K562 (cell line): ENCODE results near the gene EXOC4. TPM values are rescaled to one million over a fixed set of nuclear protein-coding genes. Genes with fewer than 3 reads are reported as not detected.

Experiments used
- ADNP ChIP-seq: fragments of 200-800 bp; sonication (Bioruptor generic); IDR thresholded peaks from 2 replicates; pipeline ENCODE4 v1.6.1; 2016; ENCODE audit warnings: missing genetic modification characterization, missing compliant biosample characterization
- ARID2 ChIP-seq: fragments of 450-650 bp; IDR thresholded peaks from 2 replicates; pipeline ENCODE4 v1.6.1; 2017; ENCODE audit warnings: antibody characterized with exemption, mild to moderate bottlenecking
- BCL6 ChIP-seq: fragments of 250-450 bp; sonication (Bioruptor Pico); IDR thresholded peaks from 2 replicates; pipeline ENCODE4 v1.4.0; 2020
- CHCHD3 ChIP-seq: fragments of 250-450 bp; sonication (Bioruptor Pico); IDR thresholded peaks from 2 replicates; pipeline ENCODE4 v2.1.2; 2022; ENCODE audit warnings: mild to moderate bottlenecking
- E2F6 ChIP-seq, 2 experiments: IDR thresholded peaks; 2 replicates each; pipeline ENCODE4 v1.6.1; 2011; ENCODE audit warnings: borderline replicate concordance in 1 of 2, control low read depth in 1 of 2, low read depth in 1 of 2, low read length in 1 of 2, mild to moderate bottlenecking in 1 of 2, mixed read lengths in 1 of 2, moderate library complexity in 1 of 2; ENCODE audit not compliant: insufficient read depth in 1 of 2, insufficient read length in 1 of 2, poor library complexity in 1 of 2, severe bottlenecking in 1 of 2; ENCODE audit errors: extremely low read depth in 1 of 2
- E2F8 ChIP-seq: fragments of 450-650 bp; IDR thresholded peaks from 2 replicates; pipeline ENCODE4 v1.7.1; 2018; ENCODE audit warnings: mild to moderate bottlenecking, low read depth; ENCODE audit not compliant: partially characterized antibody
- EP400 ChIP-seq: fragments of 450-650 bp; IDR thresholded peaks from 2 replicates; pipeline ENCODE4 v1.6.1; 2017; ENCODE audit warnings: antibody characterized with exemption, mild to moderate bottlenecking, moderate library complexity
- EWSR1 ChIP-seq: fragments of 450-650 bp; IDR thresholded peaks from 2 replicates; pipeline ENCODE4 v1.6.1; 2018; ENCODE audit warnings: borderline replicate concordance, mild to moderate bottlenecking, low read depth, moderate library complexity; ENCODE audit not compliant: partially characterized antibody
- FIP1L1 ChIP-seq: fragments of 200-400 bp; formaldehyde crosslinking; IDR thresholded peaks from 2 replicates; pipeline ENCODE4 v1.6.1; 2018; ENCODE audit warnings: mild to moderate bottlenecking, low read depth, low read length; ENCODE audit not compliant: poor library complexity, severe bottlenecking
- FOXP1 ChIP-seq: sonication (generic); formaldehyde crosslinking; IDR thresholded peaks from 2 replicates; pipeline ENCODE4 v1.8.0; 2022; ENCODE audit warnings: mild to moderate bottlenecking, missing genetic modification reagents
- GTF2B ChIP-seq: IDR thresholded peaks from 2 replicates; pipeline ENCODE4 v1.6.1; 2011; ENCODE audit not compliant: insufficient read length; ENCODE audit errors: extremely low read depth
- HDGF ChIP-seq: fragments of 450-650 bp; IDR thresholded peaks from 2 replicates; pipeline ENCODE4 v1.6.1; 2016
- HEY1 ChIP-seq: fragments of 250-450 bp; sonication (Bioruptor Pico); IDR thresholded peaks from 2 replicates; pipeline ENCODE4 v1.5.0; 2020; ENCODE audit warnings: mild to moderate bottlenecking, moderate library complexity, borderline replicate concordance
- HMG20A ChIP-seq: fragments of 450-650 bp; formaldehyde crosslinking; conservative IDR thresholded peaks from 2 replicates; pipeline ENCODE4 v1.4.0; 2020; ENCODE audit warnings: mild to moderate bottlenecking, mixed read lengths
- NFIC ChIP-seq: fragments of 450-650 bp; IDR thresholded peaks from 2 replicates; pipeline ENCODE4 v1.6.1; 2017; ENCODE audit warnings: mild to moderate bottlenecking, inconsistent platforms
- POLR2A ChIP-seq: fragments of 450-650 bp; conservative IDR thresholded peaks from 2 replicates; pipeline ENCODE4 v1.6.1; 2016
- POLR2H ChIP-seq: IDR thresholded peaks from 2 replicates; pipeline ENCODE4 v1.6.1; 2016; ENCODE audit warnings: missing genetic modification characterization, low read depth, mild to moderate bottlenecking, control low read depth, missing compliant biosample characterization, moderate library complexity
- RBBP5 ChIP-seq: fragments of 200-600 bp; sonication (generic); IDR thresholded peaks from 2 replicates; pipeline ENCODE4 v1.6.1; 2012; ENCODE audit warnings: borderline replicate concordance, mild to moderate bottlenecking, low read length, control low read depth, inconsistent platforms; ENCODE audit not compliant: insufficient read depth, poor library complexity, severe bottlenecking
- U2AF1 ChIP-seq: fragments of 200-400 bp; formaldehyde crosslinking; optimal IDR thresholded peaks from 2 replicates; pipeline ENCODE3; 2017; ENCODE audit warnings: mild to moderate bottlenecking, low read depth, low read length, moderate library complexity
- ZBTB17 ChIP-seq: fragments of 450-650 bp; formaldehyde crosslinking; IDR thresholded peaks from 2 replicates; pipeline ENCODE4 v1.4.0; 2020; ENCODE audit warnings: mild to moderate bottlenecking
- ZKSCAN3 ChIP-seq: fragments of 250-450 bp; sonication (Bioruptor Pico); IDR thresholded peaks from 2 replicates; pipeline ENCODE4 v1.4.0; 2020
- ZNF197 ChIP-seq: fragments of 200-800 bp; sonication (Bioruptor generic); IDR thresholded peaks from 2 replicates; pipeline ENCODE4 v1.6.1; 2016; ENCODE audit warnings: low read depth, missing genetic modification characterization, missing compliant biosample characterization
- ZNF212 ChIP-seq: fragments of 450-650 bp; formaldehyde crosslinking; IDR thresholded peaks from 2 replicates; pipeline ENCODE4 v1.4.0; 2020; ENCODE audit warnings: mild to moderate bottlenecking
- ZNF3 ChIP-seq: fragments of 250-450 bp; sonication (Bioruptor Pico); IDR thresholded peaks from 2 replicates; pipeline ENCODE4 v1.5.0; 2021; ENCODE audit warnings: mild to moderate bottlenecking, moderate library complexity
- ZNF551 ChIP-seq: fragments of 250-450 bp; sonication (Bioruptor Pico); IDR thresholded peaks from 2 replicates; pipeline ENCODE4 v1.5.0; 2021; ENCODE audit warnings: mild to moderate bottlenecking, moderate library complexity
- ZNF766 ChIP-seq: fragments of 200-800 bp; sonication (Bioruptor generic); conservative IDR thresholded peaks from 2 replicates; pipeline ENCODE4 v1.6.1; 2016; ENCODE audit warnings: missing genetic modification characterization, missing compliant biosample characterization
- polyA plus RNA-seq, 8 experiments: library from polyadenylated mRNA; depleted of rRNA in 4 of 8; stranded (reverse) in 5 of 8; unstranded in 3 of 8; fragments of >200 nt; fragmentation: Nextera tagmentation in 2 of 8; fragmentation: Illumina TruSeq in 1 of 8; extraction: Ambion mirVana in 2 of 8; extraction: Trizol in 1 of 8; gene quantifications; 2 replicates each; pipeline versions ENCODE4 v1.2.1 to v1.2.3, GENCODE V29; 2011 to 2014; ENCODE audit warnings: inconsistent platforms in 1 of 8, missing spikeins in 1 of 8
- total RNA-seq, 7 experiments: library from RNA; depleted of rRNA in 6 of 7; stranded (reverse); fragments of >200 nt in 6 of 7; fragmentation: Illumina TruSeq in 2 of 7; extraction: Trizol in 2 of 7; gene quantifications; 2 replicates each; pipeline versions ENCODE4 v1.2.1 to v1.2.3, GENCODE V29; 2011 to 2021; ENCODE audit warnings: low replicate concordance in 1 of 7

EXOC4 gene
- total and polyA plus RNA-seq, 9 of the 15 experiments (the other 6 are each of a cell fraction or from before 2014, with no cell fraction given), result 18.5 to 73.1 (median 46.6) TPM

- TF ChIP-seq EP400 (peak; percentile 81), ZNF3 (CRISPR knock-in tag) (no peak), ZNF197 (CRISPR knock-in tag) (no peak), ADNP (tag) (no peak), HMG20A (CRISPR knock-in tag) (no peak), HEY1 (CRISPR knock-in tag) (no peak), POLR2A (peak; percentile 98), ZNF766 (CRISPR knock-in tag) (peak; percentile 72; the same call in 1 of the 2 replicates), NFIC (peak; percentile 38), FOXP1 (peak; percentile 40; the same call in 1 of the 2 replicates), HDGF (no peak), ZKSCAN3 (CRISPR knock-in tag) (no peak), U2AF1 (no peak), ZNF212 (CRISPR knock-in tag) (no peak), ARID2 (no peak), FIP1L1 (no peak), BCL6 (CRISPR knock-in tag) (no peak), CHCHD3 (CRISPR knock-in tag) (no peak), ZNF551 (CRISPR knock-in tag) (no peak), GTF2B (no peak), ZBTB17 (CRISPR knock-in tag) (no peak), E2F8 (peak; percentile 80), EWSR1 (no peak), POLR2H (tag) (peak; percentile 78), RBBP5 (peak; percentile 80), E2F6 (IDR thresholded peaks at IDR 0.05; ENCODE audit: borderline replicate concordance in 1 of 2, extremely low read depth in 1 of 2, insufficient read depth in 1 of 2, insufficient read length in 1 of 2, low read depth in 1 of 2, low read length in 1 of 2, poor library complexity in 1 of 2, severe bottlenecking in 1 of 2) (peak in 1 of 2 experiments; percentile 46)
These were observed at the start of gene EXOC4 (continued) for GRCh38 chr7:133252858-133253518.
